Stomach (tissue), 9 donors: ENCODE measurements around the gene RIPPLY2. TPM values are rescaled to one million over a fixed set of nuclear protein-coding genes. Genes with fewer than 3 reads are reported as not detected.

Experiments used
- DNase-seq, 2 donors: peaks; one replicate each; pipeline versions ENCODE4 v3.0.0 to v3.0.0-alpha.2; 2013 to 2019
- H3K27ac ChIP-seq, 5 donors: fragments of 200-600 bp in 4 of 5; sonication (generic) in 4 of 5; one replicate each; pipeline ENCODE4 v1.5.1; 2013 to 2019; ENCODE audit warnings: mild to moderate bottlenecking in 1 of 5, moderate library complexity in 1 of 5
- H3K27me3 ChIP-seq, 3 donors: fragments of 200-600 bp; sonication (generic); one replicate each; pipeline ENCODE4 v1.5.1; 2017 to 2019; ENCODE audit warnings: mixed run types in 1 of 3
- H3K36me3 ChIP-seq, 4 donors: fragments of 200-600 bp; sonication (generic); 1 replicate in 3 of 4; 2 replicates in 1 of 4; pipeline ENCODE4 v1.5.1; 2016 to 2019
- H3K4me1 ChIP-seq, 4 donors: fragments of 200-600 bp; sonication (generic); one replicate each; pipeline ENCODE4 v1.5.1; 2016 to 2019
- H3K4me3 ChIP-seq, 4 donors: fragments of 200-600 bp; sonication (generic) in 3 of 4; one replicate each; pipeline ENCODE4 v1.5.1; 2016 to 2019; ENCODE audit warnings: mild to moderate bottlenecking in 1 of 4
- H3K9me3 ChIP-seq, 4 donors: fragments of 200-600 bp; sonication (generic); one replicate each; pipeline ENCODE4 v1.5.1; 2016 to 2019
- CTCF ChIP-seq, 7 experiments: fragments of 450-650 bp in 4 of 7; fragments of 200-600 bp in 3 of 7; sonication (generic) in 3 of 7; IDR thresholded peaks; one replicate each; pipeline ENCODE4 v1.5.1; 2016 to 2019; ENCODE audit warnings: antibody characterized with exemption in 7 of 7, control low read depth in 2 of 7, mild to moderate bottlenecking in 1 of 7
- EP300 ChIP-seq: sonication (generic); formaldehyde crosslinking; IDR thresholded peaks from one replicate; pipeline ENCODE4 v1.6.1; 2017; ENCODE audit warnings: antibody characterized with exemption
- POLR2A ChIP-seq, 4 donors: fragments of 450-650 bp; IDR thresholded peaks; one replicate each; pipeline ENCODE4 v1.6.1; 2016; ENCODE audit warnings: antibody characterized with exemption in 4 of 4, control low read depth in 2 of 4, mild to moderate bottlenecking in 1 of 4, moderate library complexity in 1 of 4
- POLR2AphosphoS5 ChIP-seq, 3 donors: sonication (generic); formaldehyde crosslinking; IDR thresholded peaks; one replicate each; pipeline ENCODE4 v1.6.1; 2016; ENCODE audit warnings: antibody characterized with exemption in 3 of 3
- WGBS, 5 donors: extraction: QIAGEN DNeasy Blood & Tissue Kit in 3 of 5; methylation state at CpG; one replicate each; pipeline versions ENCODE4 v1.1.5 to v1.1.7; 2013 to 2018; 5-methylcytosine and 5-hydroxymethylcytosine counted together
- intact Hi-C: fragments of 100-400 bp; cut with DNase I; formaldehyde crosslinking; loops from one replicate; pipeline ENCODE4 v1.15.1; 2023; ENCODE audit warnings: low total_unique reads
- polyA plus RNA-seq, 3 donors: library from polyadenylated mRNA; stranded (reverse); fragments of 200-250 nt; gene quantifications; one replicate each; pipeline ENCODE4 v1.2.3, GENCODE V29; 2013
- total RNA-seq, 5 donors: library from RNA; depleted of rRNA; stranded (reverse); fragments of >200 nt; gene quantifications; one replicate each; pipeline versions ENCODE4 v1.1.0 to v1.2.3, GENCODE V29; 2014 to 2016
- donor health status: healthy with polysubstance abuse.
- donor health status: Bipolar disorder and iron deficiency.
- donor health status: healthy.

RIPPLY2 gene
- total and polyA plus RNA-seq, 8 donors = 1.00 to 1.5 TPM; not detected in 6

GRCh38 chr6:83846291-83846690, 6.9 kb upstream of the RIPPLY2 start:
- Histone ChIP-seq H3K27ac (no peak overlapping the region), H3K4me3 (no peak overlapping the region), H3K4me1 (no peaks in the 10 kb centered on the region), H3K9me3 (peaks cover 0 to 3% (median 0%) of the 10 kb centered on the region in 4 donors), H3K27me3 (peaks cover 0 to 13% (median 9%) of the 10 kb centered on the region in 3 donors), H3K36me3 (no peaks in the 10 kb centered on the region)
- no peak for TF ChIP-seq POLR2A (IDR thresholded peaks at IDR 0.05)
- TF ChIP-seq CTCF (IDR thresholded peaks at IDR 0.05) = no peak
- TF ChIP-seq POLR2AphosphoS5 (IDR thresholded peaks at IDR 0.05) = no peak
- TF ChIP-seq EP300 = no peak
- 40 to 61% (median 49%) methylated on average over 1 of the region's 1 CpG for WGBS, 5 donors
- intact Hi-C loops = no loop called here
- no peak for DNase-seq

GRCh38 chr6:83847179-83847578, 6.0 kb upstream of the RIPPLY2 start:
- Histone ChIP-seq H3K9me3 (no peaks in the 10 kb centered on the region), H3K4me1 (no peaks in the 10 kb centered on the region), H3K36me3 (no peaks in the 10 kb centered on the region), H3K27me3 (peaks cover 0 to 18% (median 18%) of the 10 kb centered on the region in 3 donors), H3K4me3 (no peak overlapping the region), H3K27ac (no peak overlapping the region)
- no peak for DNase-seq
- TF ChIP-seq CTCF (IDR thresholded peaks at IDR 0.05) (no peak), EP300 (no peak), POLR2AphosphoS5 (IDR thresholded peaks at IDR 0.05) (no peak), POLR2A (IDR thresholded peaks at IDR 0.05) (no peak)
- intact Hi-C loops = no loop called here

DNA sequence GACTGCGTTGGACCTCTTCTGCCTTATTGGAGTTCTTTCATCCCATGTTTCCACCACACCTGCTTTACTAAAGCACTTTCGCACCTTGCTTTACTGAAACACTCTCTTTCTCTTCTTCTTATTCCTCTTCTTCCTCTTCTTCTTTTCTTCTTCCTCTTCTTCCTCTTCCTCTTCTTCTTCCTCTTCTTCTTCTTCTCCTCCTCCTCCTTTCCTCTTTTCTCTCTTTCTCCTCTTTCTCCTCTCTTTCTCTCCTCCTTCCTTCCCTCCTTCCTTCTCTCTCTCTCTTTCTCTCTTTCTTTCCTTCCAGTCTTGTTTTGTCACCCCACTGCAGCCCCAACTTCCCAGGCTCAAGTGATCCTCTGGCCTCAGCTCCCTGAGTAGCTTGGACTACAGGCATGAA, 4.0 kb upstream of the RIPPLY2 start:
- H3K9me3 ChIP-seq = no peaks in the 10 kb centered on the region
- 75 to 86% (median 77%) methylated on average over 2 of the region's 2 CpGs for WGBS, 5 donors
- H3K4me3 ChIP-seq = no peak overlapping the region
- H3K4me1 ChIP-seq = peaks cover 0 to 18% (median 14%) of the 10 kb centered on the region in 4 donors
- no peak overlapping the region for H3K27ac ChIP-seq
- intact Hi-C loops = no loop called here
- DNase-seq = no peak
- no peaks in the 10 kb centered on the region for H3K36me3 ChIP-seq
- peaks cover 6 to 37% (median 37%) of the 10 kb centered on the region in 3 donors for H3K27me3 ChIP-seq
- TF ChIP-seq CTCF (IDR thresholded peaks at IDR 0.05) = no peak
- TF ChIP-seq POLR2A (IDR thresholded peaks at IDR 0.05) = no peak
- no peak for TF ChIP-seq EP300
- no peak for TF ChIP-seq POLR2AphosphoS5 (IDR thresholded peaks at IDR 0.05)

DNA sequence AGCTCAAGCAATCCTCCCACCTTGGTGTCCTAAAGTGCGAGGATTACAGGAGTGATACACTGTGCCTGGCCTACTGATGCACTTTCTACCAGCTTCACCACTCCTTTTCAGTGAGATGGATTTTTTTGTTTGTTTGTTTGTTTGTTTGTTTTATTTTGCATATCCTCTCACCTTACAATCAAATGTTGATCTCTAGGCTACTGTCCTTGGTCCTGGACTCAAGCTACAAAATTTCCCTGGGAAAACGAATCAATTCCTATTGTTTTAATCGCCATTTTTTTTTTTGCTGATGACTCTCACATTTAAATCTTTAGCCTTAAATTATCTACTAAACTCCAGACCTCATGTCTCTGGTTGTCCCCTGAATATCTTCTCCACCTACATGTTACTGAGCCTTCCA, 3.5 kb upstream of the RIPPLY2 start:
- no peak overlapping the region for H3K27ac ChIP-seq
- H3K9me3 ChIP-seq = no peaks in the 10 kb centered on the region
- H3K36me3 ChIP-seq = no peaks in the 10 kb centered on the region
- WGBS, 5 donors = 77 to 84% (median 83%) methylated on average over 3 of the region's 3 CpGs
- intact Hi-C loops = no loop called here
- no peak overlapping the region for H3K4me3 ChIP-seq
- no peak for TF ChIP-seq POLR2A (IDR thresholded peaks at IDR 0.05)
- no peak for TF ChIP-seq CTCF (IDR thresholded peaks at IDR 0.05)
- no peak for TF ChIP-seq EP300
- TF ChIP-seq POLR2AphosphoS5 (IDR thresholded peaks at IDR 0.05) = no peak
- H3K4me1 ChIP-seq = peaks cover 0 to 23% (median 15%) of the 10 kb centered on the region in 4 donors
- peaks cover 6 to 42% (median 37%) of the 10 kb centered on the region in 3 donors for H3K27me3 ChIP-seq
- no peak for DNase-seq
